ENCODE results near the gene PPIG.

The PPIG gene

GRCh38 chr2:169619946-169620345 is 35.8 kb downstream of the PPIG start:
- no peak overlapping the region for H3K4me3 ChIP-seq (ENCODE audit: low read depth, low read length)
- no peaks in the 10 kb centered on the region for H3K9me3 ChIP-seq
- peaks cover 8% of the 10 kb centered on the region for H3K36me3 ChIP-seq
- DNase-seq: no peak
- TF ChIP-seq CTCF (IDR thresholded peaks at IDR 0.05; ENCODE audit: low read depth, low read length): no peak
- H3K4me1 ChIP-seq: no peaks in the 10 kb centered on the region
- no peaks in the 10 kb centered on the region for H3K27me3 ChIP-seq

DNA sequence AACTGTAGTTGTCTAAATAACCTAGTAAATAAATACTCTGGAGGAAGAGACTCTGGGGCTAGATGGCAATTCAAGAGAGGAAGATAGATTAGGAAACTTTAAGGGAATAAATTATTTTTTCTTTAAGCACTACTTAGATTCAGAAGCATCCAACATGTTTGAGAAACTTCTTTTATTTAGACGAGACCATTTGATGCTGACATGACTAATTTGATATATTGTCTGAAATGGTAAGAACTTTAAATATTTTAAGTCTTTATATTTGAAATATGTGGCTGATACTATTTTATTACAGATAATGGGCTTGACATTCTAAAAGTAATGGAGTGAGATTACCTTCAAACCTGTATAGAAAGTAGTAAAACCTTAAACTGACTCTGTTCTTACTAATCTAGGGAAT is 36.4 kb downstream of the PPIG start:
- TF ChIP-seq CTCF (IDR thresholded peaks at IDR 0.05; ENCODE audit: low read depth, low read length): no peak
- H3K27me3 ChIP-seq: no peaks in the 10 kb centered on the region
- peaks cover 5% of the 10 kb centered on the region; the same call in 1 of the 2 replicates for H3K36me3 ChIP-seq
- H3K4me3 ChIP-seq (ENCODE audit: low read depth, low read length): no peak overlapping the region
- no peak for DNase-seq
- no peaks in the 10 kb centered on the region for H3K9me3 ChIP-seq
- H3K4me1 ChIP-seq: no peaks in the 10 kb centered on the region

- no peaks in the 10 kb centered on the region for H3K27me3 ChIP-seq
- DNase-seq: no peak
- no peaks in the 10 kb centered on the region for H3K36me3 ChIP-seq
- no peak overlapping the region for H3K4me3 ChIP-seq (ENCODE audit: low read depth, low read length)
- H3K4me1 ChIP-seq: no peaks in the 10 kb centered on the region
- no peak for TF ChIP-seq CTCF (IDR thresholded peaks at IDR 0.05; ENCODE audit: low read depth, low read length)
- no peaks in the 10 kb centered on the region for H3K9me3 ChIP-seq
Measured at GRCh38 chr2:169623235-169623634, 39.1 kb downstream of the PPIG start.

DNA sequence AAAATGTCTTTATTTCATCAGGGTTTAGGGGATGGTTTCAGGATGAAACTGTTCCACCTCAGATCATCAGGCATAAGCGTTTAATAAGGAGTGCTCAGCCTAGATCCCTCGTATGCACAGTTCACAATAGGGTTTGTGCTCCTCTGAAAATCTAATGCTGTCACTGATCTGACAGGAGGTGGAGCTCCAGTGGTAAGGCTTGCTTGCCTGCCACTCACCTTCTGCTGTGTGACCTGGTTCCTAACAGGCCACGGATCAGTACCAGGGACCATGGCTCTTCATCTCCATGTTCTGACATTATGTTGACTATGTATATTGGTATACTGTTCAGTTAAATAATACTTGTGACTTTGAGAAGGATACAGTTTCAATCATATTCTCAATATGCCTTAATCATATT is 41.6 kb downstream of the PPIG start:
- no peak for DNase-seq

GRCh38 chr2:169636440-169637097 is 52.4 kb downstream of the PPIG start:
- TF ChIP-seq CTCF (IDR thresholded peaks at IDR 0.05; ENCODE audit: low read depth, low read length): no peak
- H3K9me3 ChIP-seq: no peaks in the 10 kb centered on the region
- H3K27me3 ChIP-seq: no peaks in the 10 kb centered on the region
- DNase-seq: no peak
- H3K4me3 ChIP-seq (ENCODE audit: low read depth, low read length): no peak overlapping the region
- peaks cover 3% of the 10 kb centered on the region for H3K36me3 ChIP-seq
- H3K4me1 ChIP-seq: no peaks in the 10 kb centered on the region

More for the DNA sequence above, 41.6 kb downstream of the PPIG start:
- H3K4me3 ChIP-seq (ENCODE audit: low read depth, low read length): no peak overlapping the region
- no peaks in the 10 kb centered on the region for H3K9me3 ChIP-seq
- H3K27me3 ChIP-seq: no peaks in the 10 kb centered on the region
- no peak for TF ChIP-seq CTCF (IDR thresholded peaks at IDR 0.05; ENCODE audit: low read depth, low read length)
- no peaks in the 10 kb centered on the region for H3K4me1 ChIP-seq
- H3K36me3 ChIP-seq: no peaks in the 10 kb centered on the region

- DNase-seq: no peak
- H3K9me3 ChIP-seq: no peaks in the 10 kb centered on the region
- no peaks in the 10 kb centered on the region for H3K4me1 ChIP-seq
- no peak for TF ChIP-seq CTCF (IDR thresholded peaks at IDR 0.05; ENCODE audit: low read depth, low read length)
- H3K27me3 ChIP-seq: no peaks in the 10 kb centered on the region
- no peak overlapping the region for H3K4me3 ChIP-seq (ENCODE audit: low read depth, low read length)
- H3K36me3 ChIP-seq: peaks cover 3% of the 10 kb centered on the region
Measured at GRCh38 chr2:169637620-169638019, 53.5 kb downstream of the PPIG start.

All from BE2C (cell line).